HepG2 (cell line): Measurements from ENCODE around the gene RBBP8NL. TPM values are rescaled to one million over a fixed set of nuclear protein-coding genes. Genes with fewer than 3 reads are reported as not detected.

ENCODE experiments used
- ATF2 ChIP-seq: sonication (generic); formaldehyde crosslinking; IDR thresholded peaks from 2 replicates; pipeline ENCODE4 v1.4.0; 2020; ENCODE audit warnings: missing genetic modification reagents
- FOXC1 ChIP-seq: sonication (generic); formaldehyde crosslinking; IDR thresholded peaks from 2 replicates; pipeline ENCODE4 v1.8.0; 2022; ENCODE audit warnings: mild to moderate bottlenecking, missing genetic modification reagents, borderline replicate concordance
- MAZ ChIP-seq, 2 experiments: sonication (generic) in 1 of 2; formaldehyde crosslinking in 1 of 2; IDR thresholded peaks; 2 replicates each; pipeline versions ENCODE4 v1.5.0 to v1.6.1; 2012 to 2020; ENCODE audit warnings: low read depth in 2 of 2, mild to moderate bottlenecking in 2 of 2, borderline replicate concordance in 1 of 2, improper control_type of control experiment in 1 of 2, low read length in 1 of 2, missing genetic modification reagents in 1 of 2, moderate library complexity in 1 of 2
- PAXIP1 ChIP-seq: sonication (generic); formaldehyde crosslinking; conservative IDR thresholded peaks from 2 replicates; pipeline ENCODE4 v1.4.0; 2020; ENCODE audit warnings: mild to moderate bottlenecking, missing genetic modification reagents, moderate library complexity
- RERE ChIP-seq: IDR thresholded peaks from 2 replicates; pipeline ENCODE4 v1.6.1; 2016; ENCODE audit warnings: low read depth, missing genetic modification reagents, missing compliant biosample characterization
- ZNF280D ChIP-seq: sonication (generic); formaldehyde crosslinking; IDR thresholded peaks from 2 replicates; pipeline ENCODE4 v1.5.1; 2020; ENCODE audit warnings: mild to moderate bottlenecking, missing genetic modification reagents
- ZNF468 ChIP-seq: sonication (generic); formaldehyde crosslinking; IDR thresholded peaks from 2 replicates; pipeline ENCODE4 v1.8.0; 2022; ENCODE audit warnings: mild to moderate bottlenecking, moderate library complexity, missing genetic modification reagents
- ZNF530 ChIP-seq: sonication (generic); formaldehyde crosslinking; IDR thresholded peaks from 2 replicates; pipeline ENCODE4 v1.5.0; 2020; ENCODE audit warnings: low read depth, mild to moderate bottlenecking, missing genetic modification reagents
- polyA plus RNA-seq, 8 experiments: library from polyadenylated mRNA; depleted of rRNA in 3 of 8; stranded (reverse) in 7 of 8; unstranded in 1 of 8; fragments of >200 nt; fragmentation: Illumina TruSeq in 4 of 8; extraction: Trizol in 4 of 8; gene quantifications; 2 replicates each; pipeline versions ENCODE4 v1.2.1 to v1.2.3, GENCODE V29; 2011 to 2016; ENCODE audit warnings: low read depth in 4 of 8, missing spikeins in 1 of 8, mixed read lengths in 1 of 8; ENCODE audit not compliant: insufficient read depth in 1 of 8
- total RNA-seq, 5 experiments: library from RNA; depleted of rRNA; stranded (reverse); fragments of >200 nt; fragmentation: Illumina TruSeq; extraction: Trizol; gene quantifications; 2 replicates each; pipeline ENCODE4 v1.2.3, GENCODE V29; 2016; ENCODE audit warnings: low read depth in 1 of 5

Gene RBBP8NL
- total and polyA plus RNA-seq, 2 of the 13 experiments (the other 11 are each of a cell fraction or from before 2014, with no cell fraction given) = 0.69 to 0.86 TPM

GRCh38 chr20:62406635-62407176 is 20.6 kb downstream of the RBBP8NL start (continued):
- TF ChIP-seq RERE (CRISPR knock-in tag) (0 out of 2 replicates have a peak, but pooled peaks have one; percentile 13), ZNF468 (CRISPR knock-in tag) (no peak), ZNF530 (CRISPR knock-in tag) (no peak), ATF2 (CRISPR knock-in tag) (peak; percentile 77; the same call in 1 of the 2 replicates), PAXIP1 (CRISPR knock-in tag) (peak; percentile 54), ZNF280D (no peak), FOXC1 (CRISPR knock-in tag) (no peak), MAZ (IDR thresholded peaks at IDR 0.05; ENCODE audit: borderline replicate concordance, low read depth, low read length) (no peak), MAZ (CRISPR knock-in tag; IDR thresholded peaks at IDR 0.05; ENCODE audit: low read depth) (no peak; the same call in 1 of the 2 replicates)
